Measurements from ENCODE around the gene ZNF862.

GRCh38 chr7:149860821-149861727 is 22.9 kb downstream of the ZNF862 start:
- TF ChIP-seq POLR2AphosphoS5 (IDR thresholded peaks at IDR 0.05) (no peak), CTCF (IDR thresholded peaks at IDR 0.05) (no peak), EP300 (IDR thresholded peaks at IDR 0.05) (no peak), POLR2A (IDR thresholded peaks at IDR 0.05) (no peak)

All from stomach (tissue), 4 donors.